Epithelial cell of esophagus (primary cell): ENCODE results near the gene SUMO2.

ENCODE experiments used
- DNase-seq: peaks from one replicate; pipeline ENCODE4 v3.0.0; 2010; ENCODE audit warnings: low read depth
- H3K4me3 ChIP-seq: 2 replicates; pipeline ENCODE4 v1.5.1; 2011; ENCODE audit warnings: mild to moderate bottlenecking, low read length, control low read depth
- CTCF ChIP-seq: IDR thresholded peaks from 2 replicates; pipeline ENCODE4 v1.5.1; 2011; ENCODE audit warnings: low read depth, mild to moderate bottlenecking, low read length, control low read depth, inconsistent platforms; ENCODE audit not compliant: insufficient read depth; ENCODE audit errors: missing control alignments

The SUMO2 gene

GRCh38 chr17:75182319-75182568 lies 515 bp downstream of the SUMO2 start:
- no peak for DNase-seq
- peak overlapping the region; percentile 96 for H3K4me3 ChIP-seq
- TF ChIP-seq CTCF, result no peak

GRCh38 chr17:75181608-75182318 lies 996 bp downstream of the SUMO2 start:
- DNase-seq, result no peak
- no peak for TF ChIP-seq CTCF
- peak overlapping the region; percentile 96 for H3K4me3 ChIP-seq

- TF ChIP-seq CTCF, result no peak
- no peak for DNase-seq
- H3K4me3 ChIP-seq, result peak overlapping the region; percentile 96
Observed at GRCh38 chr17:75181110-75181509, 1.6 kb downstream of the SUMO2 start.

GRCh38 chr17:75178453-75178852 lies 4.3 kb downstream of the SUMO2 start:
- H3K4me3 ChIP-seq, result no peak overlapping the region
- DNase-seq, result no peak
- TF ChIP-seq CTCF, result no peak

GRCh38 chr17:75176625-75177024 lies 6.1 kb downstream of the SUMO2 start:
- TF ChIP-seq CTCF, result no peak
- no peak for DNase-seq
- H3K4me3 ChIP-seq, result no peak overlapping the region

GRCh38 chr17:75174996-75175395 lies 7.8 kb downstream of the SUMO2 start:
- H3K4me3 ChIP-seq, result no peak overlapping the region
- TF ChIP-seq CTCF, result no peak
- DNase-seq, result no peak

- DNase-seq, result no peak
- TF ChIP-seq CTCF, result no peak
Observed at GRCh38 chr17:75173526-75173925, 9.2 kb downstream of the SUMO2 start.

More at GRCh38 chr17:75173526-75173925, 9.2 kb downstream of the SUMO2 start:
- H3K4me3 ChIP-seq, result no peak overlapping the region
